ENCODE data around the gene MPZL1.

DNA sequence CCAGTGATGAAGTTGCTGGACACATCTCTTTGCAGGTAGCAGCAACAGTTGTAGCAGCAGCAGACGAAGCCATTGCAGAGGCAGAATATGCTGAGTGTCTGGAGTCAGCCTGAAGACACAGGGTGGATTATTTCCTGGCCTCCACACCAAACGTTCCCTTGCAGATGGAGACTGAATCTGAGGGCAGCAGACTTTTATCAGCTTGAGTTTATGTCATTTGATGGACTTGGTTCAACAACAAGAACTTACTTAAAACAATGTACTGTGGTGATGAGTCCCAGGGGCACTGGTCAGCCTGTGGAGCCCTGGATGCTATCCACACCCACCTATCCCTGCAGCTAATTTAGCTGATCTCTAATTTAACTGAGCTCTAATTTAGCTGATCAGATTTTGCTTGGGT lies 17.1 kb upstream of the MPZL1 start:
- TF ChIP-seq, protein P1, sequence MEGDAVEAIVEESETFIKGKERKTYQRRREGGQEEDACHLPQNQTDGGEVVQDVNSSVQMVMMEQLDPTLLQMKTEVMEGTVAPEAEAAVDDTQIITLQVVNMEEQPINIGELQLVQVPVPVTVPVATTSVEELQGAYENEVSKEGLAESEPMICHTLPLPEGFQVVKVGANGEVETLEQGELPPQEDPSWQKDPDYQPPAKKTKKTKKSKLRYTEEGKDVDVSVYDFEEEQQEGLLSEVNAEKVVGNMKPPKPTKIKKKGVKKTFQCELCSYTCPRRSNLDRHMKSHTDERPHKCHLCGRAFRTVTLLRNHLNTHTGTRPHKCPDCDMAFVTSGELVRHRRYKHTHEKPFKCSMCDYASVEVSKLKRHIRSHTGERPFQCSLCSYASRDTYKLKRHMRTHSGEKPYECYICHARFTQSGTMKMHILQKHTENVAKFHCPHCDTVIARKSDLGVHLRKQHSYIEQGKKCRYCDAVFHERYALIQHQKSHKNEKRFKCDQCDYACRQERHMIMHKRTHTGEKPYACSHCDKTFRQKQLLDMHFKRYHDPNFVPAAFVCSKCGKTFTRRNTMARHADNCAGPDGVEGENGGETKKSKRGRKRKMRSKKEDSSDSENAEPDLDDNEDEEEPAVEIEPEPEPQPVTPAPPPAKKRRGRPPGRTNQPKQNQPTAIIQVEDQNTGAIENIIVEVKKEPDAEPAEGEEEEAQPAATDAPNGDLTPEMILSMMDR (IDR thresholded peaks at IDR 0.05; ENCODE audit: insufficient read depth, low read length): no peak
- TF ChIP-seq, protein P2, sequence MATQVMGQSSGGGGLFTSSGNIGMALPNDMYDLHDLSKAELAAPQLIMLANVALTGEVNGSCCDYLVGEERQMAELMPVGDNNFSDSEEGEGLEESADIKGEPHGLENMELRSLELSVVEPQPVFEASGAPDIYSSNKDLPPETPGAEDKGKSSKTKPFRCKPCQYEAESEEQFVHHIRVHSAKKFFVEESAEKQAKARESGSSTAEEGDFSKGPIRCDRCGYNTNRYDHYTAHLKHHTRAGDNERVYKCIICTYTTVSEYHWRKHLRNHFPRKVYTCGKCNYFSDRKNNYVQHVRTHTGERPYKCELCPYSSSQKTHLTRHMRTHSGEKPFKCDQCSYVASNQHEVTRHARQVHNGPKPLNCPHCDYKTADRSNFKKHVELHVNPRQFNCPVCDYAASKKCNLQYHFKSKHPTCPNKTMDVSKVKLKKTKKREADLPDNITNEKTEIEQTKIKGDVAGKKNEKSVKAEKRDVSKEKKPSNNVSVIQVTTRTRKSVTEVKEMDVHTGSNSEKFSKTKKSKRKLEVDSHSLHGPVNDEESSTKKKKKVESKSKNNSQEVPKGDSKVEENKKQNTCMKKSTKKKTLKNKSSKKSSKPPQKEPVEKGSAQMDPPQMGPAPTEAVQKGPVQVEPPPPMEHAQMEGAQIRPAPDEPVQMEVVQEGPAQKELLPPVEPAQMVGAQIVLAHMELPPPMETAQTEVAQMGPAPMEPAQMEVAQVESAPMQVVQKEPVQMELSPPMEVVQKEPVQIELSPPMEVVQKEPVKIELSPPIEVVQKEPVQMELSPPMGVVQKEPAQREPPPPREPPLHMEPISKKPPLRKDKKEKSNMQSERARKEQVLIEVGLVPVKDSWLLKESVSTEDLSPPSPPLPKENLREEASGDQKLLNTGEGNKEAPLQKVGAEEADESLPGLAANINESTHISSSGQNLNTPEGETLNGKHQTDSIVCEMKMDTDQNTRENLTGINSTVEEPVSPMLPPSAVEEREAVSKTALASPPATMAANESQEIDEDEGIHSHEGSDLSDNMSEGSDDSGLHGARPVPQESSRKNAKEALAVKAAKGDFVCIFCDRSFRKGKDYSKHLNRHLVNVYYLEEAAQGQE (IDR thresholded peaks at IDR 0.05; ENCODE audit: insufficient replicate concordance, low read depth): no peak
- TF ChIP-seq GABPA (IDR thresholded peaks at IDR 0.05; ENCODE audit: low read depth): no peak
- no peak for TF ChIP-seq POLR2AphosphoS5 (IDR thresholded peaks at IDR 0.05; ENCODE audit: low read depth)
- TF ChIP-seq SPI1 (IDR thresholded peaks at IDR 0.05; ENCODE audit: borderline replicate concordance, low read depth): no peak

Measured in HL-60 (cell line).